ENCODE results near the gene GRIA4. TPM values are rescaled to one million over a fixed set of nuclear protein-coding genes. Genes with fewer than 3 reads are reported as not detected.

Gene GRIA4
- total RNA-seq, 1 experiment from 2014 or later: not detected

- Histone ChIP-seq H3K27me3 (ENCODE audit: insufficient read depth, low read depth) (no peaks in the 10 kb centered on the region), H3K27ac (no peak overlapping the region), H3F3A (ENCODE audit: insufficient read depth, low read depth) (no peaks in the 10 kb centered on the region), H4K20me1 (ENCODE audit: insufficient read depth) (no peaks in the 10 kb centered on the region), H3K36me3 (ENCODE audit: low read depth) (no peaks in the 10 kb centered on the region), H3K4me3 (no peak overlapping the region), H3K9me3 (ENCODE audit: insufficient read depth, low read depth) (peaks cover 5% of the 10 kb centered on the region; the same call in 1 of the 2 replicates), H3K4me2 (no peak overlapping the region), H2AFZ (no peak overlapping the region), H3K79me2 (ENCODE audit: low read depth) (no peaks in the 10 kb centered on the region), H3K9me2 (ENCODE audit: insufficient read depth) (no peaks in the 10 kb centered on the region), H3K4me1 (replicated peaks; ENCODE audit: insufficient read depth) (no peaks in the 10 kb centered on the region)
- ChIA-PET CTCF (no interaction called here), POLR2A (ENCODE audit: unreplicated experiment) (interaction anchor here (0.7 kb wide), 1 partner anchor 53 kb away, joined by 3 read pairs; no protein-coding TSS in a partner anchor)
- no peak for DNase-seq
- BruUV-seq (replicated peaks): no TSS peak
- intact Hi-C loops (cut with micrococcal nuclease; ENCODE audit: unreplicated experiment): no loop called here
- TF ChIP-seq EZH2 (IDR thresholded peaks at IDR 0.05; ENCODE audit: low read depth) (no peak), CTCF (conservative IDR thresholded peaks at IDR 0.05) (no peak)
These were observed 38.9 kb downstream of the GRIA4 start for GRCh38 chr11:105648762-105649161.

- TF ChIP-seq CTCF (conservative IDR thresholded peaks at IDR 0.05): no peak
- TF ChIP-seq EZH2 (IDR thresholded peaks at IDR 0.05; ENCODE audit: low read depth): no peak
- H3K4me2 ChIP-seq: no peak overlapping the region
- no TSS peak for BruUV-seq (replicated peaks)
- no peaks in the 10 kb centered on the region for H3K79me2 ChIP-seq (ENCODE audit: low read depth)
- H3K27me3 ChIP-seq (ENCODE audit: insufficient read depth, low read depth): no peaks in the 10 kb centered on the region
- H3K27ac ChIP-seq: no peak overlapping the region
- intact Hi-C loops (cut with micrococcal nuclease; ENCODE audit: unreplicated experiment): no loop called here
- no peak for DNase-seq
- H2AFZ ChIP-seq: no peak overlapping the region
- H4K20me1 ChIP-seq (ENCODE audit: insufficient read depth): no peaks in the 10 kb centered on the region
- H3K36me3 ChIP-seq (ENCODE audit: low read depth): no peaks in the 10 kb centered on the region
- H3K4me3 ChIP-seq: no peak overlapping the region
- CTCF ChIA-PET: interaction anchor here (0.6 kb wide), 1 partner anchor 279 kb away, joined by 4 read pairs; no protein-coding TSS in a partner anchor
- no peaks in the 10 kb centered on the region for H3K9me2 ChIP-seq (ENCODE audit: insufficient read depth)
- H3F3A ChIP-seq (ENCODE audit: insufficient read depth, low read depth): no peaks in the 10 kb centered on the region
- H3K9me3 ChIP-seq (ENCODE audit: insufficient read depth, low read depth): no peaks in the 10 kb centered on the region
- POLR2A ChIA-PET (ENCODE audit: unreplicated experiment): no interaction called here
- H3K4me1 ChIP-seq (replicated peaks; ENCODE audit: insufficient read depth): no peaks in the 10 kb centered on the region
These were observed 55.4 kb downstream of the GRIA4 start for GRCh38 chr11:105665281-105665680.

- Histone ChIP-seq H3F3A (ENCODE audit: insufficient read depth, low read depth) (no peaks in the 10 kb centered on the region), H3K36me3 (ENCODE audit: low read depth) (no peaks in the 10 kb centered on the region), H3K27ac (no peak overlapping the region), H3K79me2 (ENCODE audit: low read depth) (no peaks in the 10 kb centered on the region), H3K9me3 (ENCODE audit: insufficient read depth, low read depth) (no peaks in the 10 kb centered on the region), H2AFZ (no peak overlapping the region), H3K4me2 (no peak overlapping the region), H3K4me1 (replicated peaks; ENCODE audit: insufficient read depth) (no peaks in the 10 kb centered on the region), H3K4me3 (no peak overlapping the region), H3K9me2 (ENCODE audit: insufficient read depth) (no peaks in the 10 kb centered on the region), H4K20me1 (ENCODE audit: insufficient read depth) (no peaks in the 10 kb centered on the region), H3K27me3 (ENCODE audit: insufficient read depth, low read depth) (no peaks in the 10 kb centered on the region)
- CTCF ChIA-PET: no interaction called here
- no peak for TF ChIP-seq CTCF (conservative IDR thresholded peaks at IDR 0.05)
- TF ChIP-seq EZH2 (IDR thresholded peaks at IDR 0.05; ENCODE audit: low read depth): no peak
- POLR2A ChIA-PET (ENCODE audit: unreplicated experiment): no interaction called here
- no peak for DNase-seq
- BruUV-seq (replicated peaks): no TSS peak
- intact Hi-C loops (cut with micrococcal nuclease; ENCODE audit: unreplicated experiment): no loop called here
These were observed 57.6 kb downstream of the GRIA4 start for GRCh38 chr11:105667441-105667840.
